Fibroblast of skin of right biceps (primary cell): ENCODE data around the gene ANXA6.

Experiments
- DNase-seq: peaks from one replicate; pipeline ENCODE4 v3.0.0-alpha.2; 2013

ANXA6 gene

GRCh38 chr5:151060742-151061141 is 96.8 kb downstream of the ANXA6 start:
- no peak for DNase-seq

GRCh38 chr5:151058891-151059489 is 98.6 kb downstream of the ANXA6 start:
- no peak for DNase-seq

- no peak for DNase-seq
These were observed 99.3 kb downstream of the ANXA6 start for GRCh38 chr5:151058301-151058700.

GRCh38 chr5:151056379-151057325 is 100.9 kb downstream of the ANXA6 start:
- DNase-seq, result no peak

GRCh38 chr5:151055336-151055735 is 102.2 kb downstream of the ANXA6 start:
- DNase-seq, result no peak

- no peak for DNase-seq
These were observed 102.9 kb downstream of the ANXA6 start for GRCh38 chr5:151054709-151055108.

- no peak for DNase-seq
These were observed 103.7 kb downstream of the ANXA6 start for GRCh38 chr5:151053796-151054462.

- DNase-seq, result no peak
These were observed 104.7 kb downstream of the ANXA6 start for GRCh38 chr5:151052836-151053235.

- no peak for DNase-seq
These were observed 105.5 kb downstream of the ANXA6 start for GRCh38 chr5:151051931-151052608.

GRCh38 chr5:151051066-151051930 is 106.3 kb downstream of the ANXA6 start:
- peak; percentile 71 for DNase-seq
